Activated CD8-positive, alpha-beta memory T cell treated with anti-CD3 and anti-CD28 coated beads, Interleukin-2, amount 50 U/mL, for 24 hours (primary cell): ENCODE measurements around the gene EXOSC7.
"Not testable (repeated sequence)": the region's sequence is repeated elsewhere in the genome, so short reads cannot be mapped to it uniquely, and the experiment has no call there.

Experiments used
- DNase-seq: peaks from one replicate; pipeline ENCODE4 v3.0.0-alpha.2; 2020; ENCODE audit errors: extremely low read depth

EXOSC7 gene

GRCh38 chr3:45024542-45025255 lies 48.7 kb downstream of the EXOSC7 start:
- DNase-seq, result no peak

GRCh38 chr3:45026038-45026437 lies 50.0 kb downstream of the EXOSC7 start, which contains the start of gene CLEC3B:
CLEC3B (plus strand) TSS chr3:45026303; CDS start chr3:45026363, 60 bp downstream.
- no peak for DNase-seq

GRCh38 chr3:45026957-45027356 lies 50.9 kb downstream of the EXOSC7 start:
- DNase-seq, result no peak

GRCh38 chr3:45027441-45027840 lies 51.4 kb downstream of the EXOSC7 start:
- DNase-seq, result no peak

GRCh38 chr3:45029216-45029615 lies 53.2 kb downstream of the EXOSC7 start:
- no peak for DNase-seq

- no peak for DNase-seq
Measured at GRCh38 chr3:45029661-45030060, 53.6 kb downstream of the EXOSC7 start.

GRCh38 chr3:45031531-45031930 lies 55.5 kb downstream of the EXOSC7 start:
- DNase-seq, result no peak

GRCh38 chr3:45032113-45032512 lies 56.1 kb downstream of the EXOSC7 start:
- no peak for DNase-seq

- DNase-seq, result no peak
Measured at GRCh38 chr3:45033791-45034190, 57.7 kb downstream of the EXOSC7 start.

- DNase-seq, result no peak
Measured at GRCh38 chr3:45034612-45035252, 58.7 kb downstream of the EXOSC7 start.

GRCh38 chr3:45035441-45036301 lies 59.6 kb downstream of the EXOSC7 start:
- no peak for DNase-seq

GRCh38 chr3:45037720-45038455 lies 61.8 kb downstream of the EXOSC7 start:
- DNase-seq, result peak; percentile 89

GRCh38 chr3:45041666-45042065 lies 65.6 kb downstream of the EXOSC7 start:
- no peak for DNase-seq

GRCh38 chr3:45042162-45042561 lies 66.1 kb downstream of the EXOSC7 start:
- no peak for DNase-seq

GRCh38 chr3:45043728-45044299 lies 67.8 kb downstream of the EXOSC7 start:
- no peak for DNase-seq

- DNase-seq, result no peak
Measured at GRCh38 chr3:45048244-45048643, 72.2 kb downstream of the EXOSC7 start.

- no peak for DNase-seq
Measured at GRCh38 chr3:45049807-45050206, 73.8 kb downstream of the EXOSC7 start.

- no peak for DNase-seq
Measured at GRCh38 chr3:45051685-45052084, 75.6 kb downstream of the EXOSC7 start.

GRCh38 chr3:45053805-45054195 lies 77.8 kb downstream of the EXOSC7 start:
- DNase-seq, result not testable (repeated sequence)

- no peak for DNase-seq
Measured at GRCh38 chr3:45054196-45054857, 78.3 kb downstream of the EXOSC7 start.

GRCh38 chr3:45055032-45055410 lies 79.0 kb downstream of the EXOSC7 start:
- no peak for DNase-seq
